Smooth muscle cell of the brain vasculature (primary cell): Measurements from ENCODE around the gene SLC25A25.

Experiments used
- DNase-seq: peaks from one replicate; pipeline ENCODE4 v3.0.0-alpha.2; 2012; ENCODE audit warnings: low read depth, low spot score

SLC25A25 gene

DNA sequence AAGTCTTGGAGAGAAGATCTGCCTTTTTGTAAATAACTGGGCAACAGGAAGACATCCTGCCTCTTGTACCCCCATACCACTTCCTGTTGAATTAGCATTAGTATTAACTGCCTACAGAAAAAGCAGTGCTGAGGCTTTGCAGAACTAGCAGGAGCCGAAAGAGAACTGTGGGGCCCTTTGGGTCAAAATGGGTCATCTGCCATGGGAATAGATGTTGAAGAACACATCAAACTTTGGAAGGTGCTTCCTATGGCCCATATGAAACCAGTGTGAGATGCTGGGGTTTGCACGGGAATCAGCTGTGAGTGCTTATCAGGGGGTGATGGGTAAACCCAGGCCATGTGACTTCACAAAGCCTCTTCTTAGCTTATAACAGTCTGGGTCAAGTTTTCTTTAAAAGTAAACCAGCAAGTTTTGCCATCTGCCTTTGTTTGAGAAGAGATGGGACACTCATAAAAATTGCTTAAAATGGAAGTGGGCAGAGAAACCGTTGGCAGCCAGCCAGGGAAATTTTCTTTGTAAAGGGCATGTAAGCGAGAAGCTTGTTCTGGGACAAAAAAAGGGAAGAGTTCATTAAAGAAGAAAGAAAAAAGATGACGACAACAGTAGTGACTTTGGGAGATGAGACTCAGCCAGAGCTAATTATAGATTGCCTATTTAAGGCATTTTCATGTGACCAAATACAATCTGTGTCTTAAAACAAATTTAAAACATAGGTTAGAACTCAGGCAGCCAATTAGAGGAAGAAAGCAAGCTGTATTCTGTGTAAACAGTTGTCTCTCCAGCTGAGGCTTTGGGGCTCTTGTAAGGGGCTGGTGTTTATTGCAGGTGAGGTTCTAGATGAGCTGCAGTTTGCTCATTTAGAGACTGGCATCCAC lies 4.4 kb downstream of the SLC25A25 start:
- DNase-seq: peak; percentile 56

DNA sequence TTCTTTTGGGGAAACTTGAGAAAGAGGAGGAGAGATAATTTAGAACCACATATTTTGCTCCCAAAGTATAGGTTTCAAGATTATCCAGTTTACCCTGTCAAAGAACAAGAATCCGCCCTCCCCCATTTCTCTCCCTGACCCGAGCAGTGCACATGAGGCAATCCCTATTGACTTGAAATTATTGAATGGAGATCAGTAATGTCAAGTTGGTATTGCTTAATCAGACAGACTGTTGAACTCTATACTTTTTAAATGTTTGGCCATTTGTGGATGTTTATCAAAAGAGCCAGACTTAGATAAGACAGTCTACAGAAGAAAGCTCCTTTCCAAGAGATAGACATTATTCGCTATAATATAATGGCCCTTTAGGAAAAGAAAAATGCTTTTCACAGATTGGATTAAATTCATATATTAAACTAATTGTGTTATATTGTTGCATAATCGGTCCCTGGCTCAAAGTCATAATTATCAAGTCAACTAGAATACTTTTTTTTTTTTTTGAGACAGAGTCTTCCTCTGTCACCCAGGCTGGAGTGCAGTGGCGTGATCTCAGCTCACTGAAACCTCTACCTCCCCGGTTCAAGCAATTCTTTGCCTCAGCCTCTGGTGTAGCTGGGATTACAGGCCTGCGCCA lies 5.3 kb downstream of the SLC25A25 start:
- DNase-seq: no peak

DNA sequence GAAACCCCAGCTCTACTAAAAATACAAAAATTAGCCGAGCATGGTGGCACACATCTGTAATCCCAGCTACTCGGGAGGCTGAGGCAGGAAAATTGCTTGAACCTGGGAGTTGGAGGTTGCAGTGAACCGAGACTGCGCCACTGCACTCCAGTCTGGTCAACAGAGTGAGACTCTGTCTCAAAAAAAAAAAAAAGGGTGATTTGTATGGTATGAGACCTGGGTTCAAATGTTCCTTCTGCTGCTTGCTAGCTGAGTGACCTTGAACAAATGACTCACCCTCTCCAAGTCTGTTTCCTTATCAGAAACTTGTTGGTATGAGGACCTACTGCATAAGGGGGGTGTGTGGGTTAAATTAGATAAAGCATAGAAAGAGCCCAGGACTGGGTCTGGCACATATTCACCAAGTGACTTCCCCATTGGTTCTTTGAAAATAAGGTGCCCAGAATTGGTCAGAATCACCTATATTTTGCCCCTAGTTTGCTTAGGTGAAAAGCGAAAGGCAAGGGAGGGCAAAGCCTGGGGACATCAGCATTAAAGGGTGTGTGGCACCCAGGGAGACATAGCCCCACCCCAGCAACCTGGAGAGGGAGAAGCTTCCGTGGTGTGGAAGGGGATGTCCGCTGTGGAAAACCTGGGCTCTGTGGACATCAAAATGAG lies 9.9 kb downstream of the SLC25A25 start:
- no peak for DNase-seq

DNA sequence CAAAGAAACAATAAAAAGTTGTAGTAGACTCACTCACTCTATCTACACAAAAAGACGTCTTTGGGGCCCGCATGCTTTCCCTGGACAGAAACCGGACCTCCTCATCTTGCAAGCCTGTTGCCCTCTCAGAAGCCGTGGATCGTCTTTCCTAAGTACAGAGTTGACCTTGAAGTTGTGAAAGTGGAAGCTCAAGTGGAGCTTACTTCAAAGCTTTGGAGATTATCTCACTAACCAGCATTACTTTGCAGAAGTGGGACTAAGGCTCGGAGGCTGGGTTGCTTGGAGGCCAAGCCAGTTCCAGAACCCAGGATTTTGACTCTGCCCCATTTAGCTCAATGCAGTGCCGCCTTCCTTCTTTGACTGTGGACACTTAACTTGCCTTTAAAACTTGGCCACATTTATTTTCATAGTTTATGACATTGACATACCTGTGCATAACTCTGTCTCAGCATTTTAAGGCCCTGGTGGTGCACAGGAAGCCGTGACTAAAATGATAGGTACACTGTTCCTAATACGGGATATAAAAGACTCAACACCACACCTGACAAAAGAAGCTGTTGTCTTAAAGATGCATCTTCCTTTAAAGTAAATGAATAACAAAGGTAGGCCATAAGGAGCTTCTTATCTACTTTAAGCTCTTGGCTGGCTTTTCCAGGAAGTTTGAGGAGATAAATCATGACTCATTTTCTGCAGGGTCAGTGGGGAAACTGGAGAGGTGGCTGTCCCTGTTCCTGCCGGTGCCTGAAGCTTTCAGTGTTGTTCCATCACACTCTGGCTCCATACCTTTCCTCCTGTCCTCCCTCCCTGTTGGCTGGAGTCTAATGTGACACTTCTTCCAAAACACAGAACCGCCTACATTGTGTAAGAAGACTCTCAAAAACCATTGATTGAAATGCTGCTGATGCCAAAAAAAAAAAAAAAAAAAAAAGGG lies 10.7 kb downstream of the SLC25A25 start:
- no peak for DNase-seq

DNA sequence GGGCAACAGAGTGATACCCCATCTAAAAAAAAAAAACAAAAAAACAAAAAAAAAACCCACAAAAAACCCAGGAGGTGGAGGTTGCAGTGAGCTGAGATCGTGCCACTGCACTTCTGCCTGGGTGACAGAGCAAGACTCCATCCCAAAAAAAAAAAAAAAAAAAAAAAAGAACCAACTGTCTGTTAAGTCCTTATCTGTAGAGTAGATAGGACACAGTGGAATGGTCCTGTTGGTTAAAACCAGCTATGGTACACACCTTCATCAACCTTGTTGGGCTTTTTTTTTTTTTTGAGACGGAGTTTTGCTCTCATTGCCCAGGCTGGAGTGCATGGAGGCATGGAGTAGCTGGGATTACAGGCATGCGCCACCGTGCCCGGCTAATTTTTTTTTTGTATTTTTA lies 12.2 kb downstream of the SLC25A25 start:
- DNase-seq: no peak

DNA sequence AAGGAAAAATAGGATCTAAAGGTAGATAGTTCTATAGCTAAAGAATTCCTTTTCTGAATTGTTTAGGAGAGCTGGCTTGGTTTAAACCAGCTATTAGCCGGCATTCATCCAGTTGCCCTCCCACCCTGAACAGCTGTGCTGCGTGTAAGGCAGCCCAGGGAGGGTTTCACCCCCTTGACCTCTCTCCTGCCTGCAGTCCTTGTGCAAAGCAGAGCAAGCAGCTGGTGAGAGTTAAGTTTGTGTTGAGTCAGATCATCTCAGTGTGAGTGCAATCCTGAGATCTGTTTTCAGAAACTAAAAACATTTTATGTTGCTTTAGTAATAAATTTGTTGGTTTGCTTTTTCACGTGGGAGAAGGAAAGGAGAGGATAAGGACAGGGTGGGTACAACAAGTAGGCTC lies 13.0 kb downstream of the SLC25A25 start:
- peak; percentile 96 for DNase-seq

DNA sequence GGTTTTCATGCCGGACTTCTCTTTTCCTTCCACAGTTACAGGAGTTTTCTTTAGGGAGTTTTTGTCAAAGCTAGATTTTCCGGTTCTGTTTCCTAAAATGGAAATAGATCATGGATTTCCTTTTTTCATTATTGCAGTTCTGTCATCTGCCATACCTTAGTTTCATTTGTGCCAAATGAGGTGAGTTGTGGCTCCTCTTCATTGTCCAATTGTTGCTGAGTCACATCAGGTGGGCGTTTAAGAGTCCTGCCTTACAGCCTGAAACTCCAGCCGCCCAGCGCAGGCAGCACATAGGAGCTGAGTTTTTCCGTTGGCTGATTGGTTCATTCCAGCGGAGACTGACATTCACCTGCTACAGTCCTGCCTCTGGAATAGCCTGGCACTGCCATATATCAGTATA lies 14.1 kb downstream of the SLC25A25 start:
- no peak for DNase-seq

DNA sequence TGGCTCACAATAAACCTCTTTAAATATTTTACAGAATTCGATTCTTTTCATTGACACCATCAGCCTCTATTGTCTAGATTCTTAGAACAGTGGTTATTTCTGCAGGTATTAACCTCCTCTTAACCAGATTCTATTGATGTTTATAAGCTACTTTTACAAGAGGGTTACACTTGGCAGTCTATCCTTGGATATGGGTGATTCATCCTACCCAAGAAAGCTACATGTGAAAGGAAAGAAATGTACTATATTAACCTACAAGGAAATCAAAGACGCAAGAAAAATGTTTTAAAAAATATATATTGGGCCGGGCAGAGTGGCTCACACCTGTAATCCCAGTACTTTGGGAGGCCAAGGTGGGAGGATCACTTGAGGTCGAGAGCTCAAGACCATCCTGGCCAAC lies 16.7 kb downstream of the SLC25A25 start:
- no peak for DNase-seq

DNA sequence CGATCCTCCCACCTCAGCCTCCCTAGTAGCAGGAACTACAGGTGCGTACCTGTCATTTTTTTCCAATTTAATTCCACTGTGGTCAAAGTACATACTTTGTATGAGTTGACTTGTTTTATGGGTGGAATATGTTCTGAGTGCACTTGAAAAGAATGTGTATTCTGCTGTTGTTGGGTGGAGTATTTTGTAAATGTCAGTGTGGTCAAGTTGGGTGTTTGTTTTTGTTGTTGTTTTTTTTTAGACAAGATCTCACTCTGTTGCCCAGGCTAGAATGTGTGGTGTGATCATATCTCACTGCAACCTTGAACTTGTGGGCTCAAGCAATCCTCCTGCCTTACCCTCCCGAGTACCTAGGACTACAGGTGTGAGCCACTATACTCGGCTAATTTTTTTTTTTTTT lies 17.9 kb downstream of the SLC25A25 start:
- no peak for DNase-seq

DNA sequence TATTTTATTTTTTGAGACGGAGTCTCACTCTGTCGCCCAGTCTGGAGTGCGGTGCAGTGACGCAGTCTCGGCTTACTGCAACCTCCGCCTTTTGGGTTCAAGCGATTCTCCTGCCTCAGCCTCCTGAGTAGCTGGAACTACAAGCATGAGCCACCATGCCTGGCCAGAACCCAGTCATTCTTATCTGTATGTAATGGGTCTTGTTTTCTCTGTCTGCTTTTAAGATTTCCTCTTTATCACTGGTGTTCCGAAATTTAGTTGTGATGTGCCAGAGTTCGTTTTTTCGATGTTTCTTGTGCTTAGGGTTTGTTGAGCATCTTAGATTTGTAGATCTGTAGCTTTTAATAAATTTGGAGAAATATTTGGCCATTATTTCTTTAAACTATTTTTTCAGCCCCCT lies 19.2 kb downstream of the SLC25A25 start:
- no peak for DNase-seq

DNA sequence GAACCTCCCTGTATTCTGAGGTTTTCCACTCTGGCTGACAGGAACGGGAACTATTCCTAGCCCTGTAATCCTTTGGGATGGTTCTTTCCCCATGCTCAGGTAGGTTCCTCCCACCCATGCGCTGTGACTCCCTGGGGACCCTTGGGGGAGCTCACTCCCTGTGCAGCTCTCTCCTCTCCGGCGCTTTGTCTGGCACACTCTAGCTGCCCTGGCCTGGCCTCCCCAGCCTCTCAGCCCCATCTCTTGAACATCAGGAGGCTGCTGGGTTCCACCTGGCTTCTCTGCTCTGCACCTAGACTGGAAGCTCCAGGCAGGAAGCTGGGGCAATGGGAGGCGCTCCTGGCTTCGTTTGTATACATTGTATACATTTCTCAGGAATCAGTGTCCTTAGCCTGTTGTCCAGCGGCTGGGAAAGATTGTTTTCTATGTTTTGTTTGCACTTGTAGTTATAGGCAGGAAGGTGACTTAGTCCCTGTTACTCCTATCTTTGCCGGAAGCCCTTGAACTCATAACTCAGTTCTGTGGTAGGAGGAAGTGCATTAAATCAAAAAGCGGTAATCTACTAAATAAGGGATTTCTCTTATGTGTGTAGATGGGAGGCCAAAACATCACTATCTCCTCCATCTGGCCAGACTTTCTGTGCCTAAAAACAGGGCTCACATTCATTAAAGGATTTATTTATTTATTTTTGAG lies 20.4 kb downstream of the SLC25A25 start:
- DNase-seq: no peak

DNA sequence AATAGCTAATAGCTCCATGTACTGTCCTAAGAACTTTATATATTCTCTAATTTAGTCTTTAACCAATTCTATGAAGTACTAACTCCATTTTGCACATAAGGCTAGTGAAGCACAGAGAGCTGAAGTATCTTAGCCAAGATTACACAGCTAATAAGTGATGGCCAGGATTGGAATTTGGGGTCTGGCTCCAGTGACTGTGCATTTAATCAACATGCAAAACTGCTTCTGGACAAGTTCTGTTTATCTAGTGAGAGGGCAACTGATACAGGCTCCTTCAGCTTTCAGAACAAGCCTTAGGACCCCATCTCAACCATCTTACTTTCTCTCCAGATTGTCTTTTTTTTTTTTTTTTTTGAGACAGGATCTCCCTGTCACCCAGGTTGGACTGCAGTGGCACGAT lies 21.3 kb downstream of the SLC25A25 start:
- DNase-seq: no peak

DNA sequence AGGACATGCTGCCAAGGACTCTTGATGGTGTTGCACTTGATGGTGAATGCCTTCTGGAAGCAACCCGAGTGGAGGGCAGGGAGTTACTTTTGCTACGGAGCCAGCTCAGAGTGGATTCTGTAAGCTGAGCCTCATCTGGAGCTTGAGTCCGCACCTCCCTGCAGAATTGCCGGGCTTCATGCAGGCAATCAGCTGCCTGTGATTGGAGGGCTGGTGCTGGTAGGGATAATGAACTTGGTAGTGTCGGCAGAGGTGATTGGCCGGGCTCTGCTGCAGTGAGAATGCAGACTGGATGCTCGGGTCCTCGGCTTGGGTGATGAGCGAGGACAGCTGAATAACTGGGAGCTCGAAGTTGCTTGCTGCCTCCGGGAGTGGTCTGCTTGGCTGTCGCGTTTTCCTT lies 23.1 kb downstream of the SLC25A25 start:
- DNase-seq: peak; percentile 44

DNA sequence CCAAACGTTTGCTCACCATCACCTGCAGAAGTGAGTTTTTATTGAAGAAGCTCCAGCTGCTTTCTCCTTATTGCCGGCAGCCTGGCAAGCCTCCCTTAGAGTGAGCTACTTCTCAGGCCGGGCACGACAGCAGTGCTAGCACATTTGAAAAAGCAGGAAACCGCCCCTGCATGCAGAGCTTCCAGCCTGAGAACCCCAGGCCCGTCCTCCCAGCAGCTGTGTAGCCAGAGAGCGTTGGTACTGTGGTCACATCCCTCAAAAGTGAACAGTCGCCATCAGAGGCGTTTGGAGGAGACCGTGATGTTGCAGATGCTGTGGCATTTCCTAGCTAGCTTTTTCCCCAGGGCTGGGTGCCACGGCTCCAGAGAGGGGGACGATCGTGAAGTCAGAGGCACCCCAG lies 23.5 kb downstream of the SLC25A25 start:
- DNase-seq: no peak

DNA sequence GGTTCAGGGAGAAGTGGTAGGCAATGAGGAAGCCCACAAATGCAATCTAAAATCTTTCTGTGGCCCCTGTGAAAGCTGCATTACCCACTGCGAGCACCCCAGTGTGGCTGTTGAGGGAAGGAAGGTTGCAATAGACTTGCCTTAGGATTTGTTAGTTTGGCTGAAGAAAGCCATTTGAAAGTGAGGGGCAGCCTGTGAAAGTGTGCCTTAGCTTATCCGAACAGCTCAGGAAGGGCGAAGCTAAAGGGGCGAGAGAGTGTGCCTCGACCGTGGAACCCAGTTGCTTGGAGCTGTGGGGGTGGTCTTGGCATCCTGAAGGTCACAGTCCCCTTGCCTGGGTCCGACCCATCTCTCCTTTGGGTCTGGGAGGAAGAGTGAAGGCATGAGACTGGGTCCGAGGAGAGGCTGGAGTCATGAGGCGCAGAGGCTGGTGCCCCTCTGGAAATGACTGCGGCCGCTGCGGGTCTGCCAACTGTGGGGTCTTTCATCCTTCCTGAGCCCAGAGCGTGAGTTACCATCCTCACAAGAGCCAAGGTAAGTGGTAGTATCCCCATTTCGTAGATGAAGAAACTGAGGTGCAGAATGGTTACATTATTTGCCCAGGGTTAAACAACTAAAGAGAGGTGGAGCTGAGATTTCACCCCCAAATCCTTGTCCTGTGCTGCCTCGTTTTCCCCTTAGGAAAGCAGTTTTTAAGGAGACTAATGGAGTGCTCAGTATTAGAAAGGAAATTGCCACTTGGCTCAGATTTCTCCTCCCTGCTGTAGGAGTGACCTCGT lies 24.4 kb downstream of the SLC25A25 start:
- no peak for DNase-seq

DNA sequence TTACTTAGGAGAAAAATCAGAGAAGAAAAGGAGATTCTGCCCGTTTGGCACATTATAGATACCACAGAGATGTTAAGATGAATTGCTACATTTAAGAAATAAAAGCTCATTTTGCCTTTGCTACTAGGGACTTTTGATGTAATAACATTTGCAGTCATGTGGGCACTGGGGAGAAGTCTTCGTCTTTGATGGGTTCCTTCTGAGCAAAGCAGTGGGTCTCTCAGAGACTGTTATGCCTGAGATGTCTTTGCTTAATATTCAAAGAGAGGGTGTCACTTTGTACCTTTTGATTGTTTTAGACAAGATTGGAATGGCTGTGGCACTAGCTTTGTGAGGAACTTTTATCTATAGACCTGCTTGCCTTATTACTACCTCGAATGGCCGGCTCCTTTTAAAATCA lies 25.0 kb downstream of the SLC25A25 start:
- no peak for DNase-seq

DNA sequence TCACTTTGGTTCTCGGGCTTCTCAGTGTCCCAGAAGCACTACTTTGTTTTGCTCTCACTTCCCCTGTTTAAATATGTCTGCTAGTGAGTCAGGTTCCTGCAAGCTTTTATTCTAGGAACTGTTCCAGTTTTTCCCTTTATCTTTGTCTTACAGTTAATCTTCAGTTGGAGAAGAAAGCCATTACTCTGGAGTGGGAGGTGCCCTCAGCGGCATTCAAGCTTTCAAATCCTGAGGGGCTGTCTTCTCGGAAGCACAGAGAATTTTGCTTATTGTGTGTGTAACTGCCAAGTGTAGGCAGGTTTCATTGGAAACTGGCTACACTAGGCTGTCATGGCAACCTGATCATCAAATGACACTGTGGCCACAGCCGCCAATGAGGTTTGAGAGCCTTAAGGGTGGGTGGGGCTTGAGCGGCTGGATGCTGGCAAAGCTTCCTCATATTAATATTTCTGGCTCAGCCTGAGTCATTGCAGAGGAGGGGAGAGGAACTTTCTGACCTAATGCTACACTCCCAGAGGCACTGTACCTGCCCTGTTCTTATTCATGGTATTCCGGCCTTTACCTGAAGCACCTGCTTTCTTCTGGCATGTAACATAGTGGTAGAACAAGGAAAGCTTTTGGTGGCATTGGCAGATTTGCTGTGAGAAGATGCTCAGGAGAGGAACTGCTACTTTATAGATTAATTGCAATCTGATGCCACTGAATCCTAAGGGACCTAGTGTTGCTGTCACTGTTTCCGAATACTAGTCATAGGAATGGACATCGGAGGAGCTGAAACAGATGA lies 26.3 kb downstream of the SLC25A25 start:
- DNase-seq: peak; percentile 79

DNA sequence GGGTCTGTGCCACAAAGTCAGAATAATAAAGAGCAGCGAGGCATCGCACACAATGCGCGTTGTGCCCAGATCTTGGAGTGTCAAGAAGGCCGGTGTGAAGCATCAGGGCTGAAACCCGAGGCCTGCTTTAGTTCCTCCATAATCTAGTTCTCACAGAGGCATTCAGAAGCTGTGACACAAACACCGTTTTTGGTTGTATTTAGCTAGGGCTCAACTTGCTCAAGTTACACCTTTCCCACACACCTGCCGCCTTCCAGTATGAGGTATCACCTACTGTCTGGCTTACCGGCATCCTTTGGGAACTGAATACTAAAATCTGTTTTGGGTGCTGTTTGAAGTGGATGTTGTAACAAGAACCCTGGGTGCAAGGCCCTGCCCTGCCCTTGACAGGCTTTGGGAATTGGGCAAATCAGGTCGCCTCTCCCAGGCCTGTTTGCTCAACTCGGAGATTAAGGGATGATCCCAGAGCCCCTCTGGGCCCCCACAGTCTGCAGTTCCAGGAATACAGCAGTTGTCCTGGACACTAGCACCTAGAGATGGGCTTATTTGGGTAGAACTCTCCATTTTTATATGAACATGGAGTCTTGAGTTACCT lies 27.0 kb downstream of the SLC25A25 start:
- DNase-seq: no peak
